ENCODE results near the gene IRX4. TPM values are rescaled to one million over a fixed set of nuclear protein-coding genes. Genes with fewer than 3 reads are reported as not detected.

Gene IRX4
- total RNA-seq, 1 donor from 2014 or later = 0.68 TPM

GRCh38 chr5:1897386-1897785, 14.7 kb upstream of the IRX4 start:
- Mint-ChIP-seq H3K36me3 (ENCODE audit: low read depth, unreplicated experiment) (peaks cover 2% of the 10 kb centered on the region), H3K27me3 (ENCODE audit: low read depth, unreplicated experiment) (peaks cover 74% of the 10 kb centered on the region), H3K4me1 (ENCODE audit: low read depth, unreplicated experiment) (no peaks in the 10 kb centered on the region), H3K9me3 (ENCODE audit: unreplicated experiment) (peaks cover 14% of the 10 kb centered on the region), H3K27ac (ENCODE audit: unreplicated experiment) (no peak overlapping the region), H3K4me3 (ENCODE audit: unreplicated experiment) (no peak overlapping the region)
- TF ChIP-seq EZH2 (IDR thresholded peaks at IDR 0.05; ENCODE audit: insufficient read depth, low read length) (no peak), CTCF (IDR thresholded peaks at IDR 0.05; ENCODE audit: insufficient read depth, low read depth, low read length) (no peak)
- Histone ChIP-seq H3K9me3 (ENCODE audit: insufficient read depth, low read depth, low read length) (no peaks in the 10 kb centered on the region), H3K4me3 (ENCODE audit: insufficient read depth, low read depth, low read length) (no peak overlapping the region), H3K27me3 (ENCODE audit: insufficient read depth, low read length) (no peaks in the 10 kb centered on the region), H3K9ac (ENCODE audit: low read length) (no peak overlapping the region), H2AFZ (ENCODE audit: low read depth, low read length) (no peak overlapping the region), H3K79me2 (ENCODE audit: insufficient read depth, low read length) (no peaks in the 10 kb centered on the region), H4K20me1 (ENCODE audit: insufficient read depth, low read length) (no peaks in the 10 kb centered on the region), H3K4me1 (ENCODE audit: insufficient read depth, low read length) (no peaks in the 10 kb centered on the region), H3K36me3 (ENCODE audit: insufficient read depth, low read length) (no peaks in the 10 kb centered on the region), H3K27ac (ENCODE audit: low read depth, low read length) (no peak overlapping the region), H3K4me2 (ENCODE audit: low read length) (no peak overlapping the region)
- no peak for DNase-seq (ENCODE audit: low read depth)
- no peak for FAIRE-seq

DNA sequence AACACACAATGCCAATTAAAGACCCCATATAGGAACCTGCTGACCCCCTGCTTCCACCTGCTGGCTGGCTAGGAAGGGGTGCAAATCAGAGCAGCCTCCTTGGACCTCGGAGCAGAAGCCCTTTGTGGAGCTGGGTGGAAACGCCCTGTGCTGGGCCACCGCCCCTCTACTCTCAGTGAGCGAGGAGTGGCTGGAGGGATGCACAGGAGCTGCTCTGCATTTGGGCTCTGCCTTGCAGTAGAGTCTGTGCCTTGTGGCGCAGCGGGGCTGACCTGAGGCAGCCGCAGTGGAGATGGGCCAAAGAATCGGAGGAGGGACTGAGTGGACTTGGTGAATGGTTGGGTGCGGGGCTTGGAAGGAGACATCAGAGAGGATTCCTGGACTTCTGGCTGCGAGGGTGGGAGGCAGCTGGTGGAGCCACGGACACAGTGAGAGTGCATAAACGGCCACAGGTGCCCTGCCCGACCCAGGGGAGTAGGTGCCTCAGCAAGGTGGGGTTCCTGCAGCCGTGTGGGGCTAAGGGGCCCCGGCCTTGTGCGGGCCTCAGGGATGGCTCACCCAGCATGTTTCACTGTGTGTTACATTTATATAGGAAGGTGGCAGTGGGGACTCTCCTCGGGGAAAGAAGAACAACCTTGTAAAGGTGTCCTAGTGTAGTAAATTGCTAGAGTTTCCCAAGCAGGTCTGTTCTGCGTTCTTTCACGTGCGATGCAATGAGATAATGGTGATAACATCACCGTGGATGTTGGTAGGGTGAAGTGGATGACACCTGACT, 14.1 kb upstream of the IRX4 start:
- Histone ChIP-seq H3K4me2 (ENCODE audit: low read length) (no peak overlapping the region), H3K36me3 (ENCODE audit: insufficient read depth, low read length) (no peaks in the 10 kb centered on the region), H3K4me3 (ENCODE audit: insufficient read depth, low read depth, low read length) (no peak overlapping the region), H3K9ac (ENCODE audit: low read length) (no peak overlapping the region), H3K79me2 (ENCODE audit: insufficient read depth, low read length) (no peaks in the 10 kb centered on the region), H3K27ac (ENCODE audit: low read depth, low read length) (no peak overlapping the region), H2AFZ (ENCODE audit: low read depth, low read length) (no peak overlapping the region), H3K4me1 (ENCODE audit: insufficient read depth, low read length) (no peaks in the 10 kb centered on the region), H3K9me3 (ENCODE audit: insufficient read depth, low read depth, low read length) (no peaks in the 10 kb centered on the region), H4K20me1 (ENCODE audit: insufficient read depth, low read length) (no peaks in the 10 kb centered on the region), H3K27me3 (ENCODE audit: insufficient read depth, low read length) (no peaks in the 10 kb centered on the region)
- no peak for DNase-seq (ENCODE audit: low read depth)
- Mint-ChIP-seq H3K4me3 (ENCODE audit: unreplicated experiment) (no peak overlapping the region), H3K27ac (ENCODE audit: unreplicated experiment) (no peak overlapping the region), H3K27me3 (ENCODE audit: low read depth, unreplicated experiment) (peaks cover 77% of the 10 kb centered on the region), H3K9me3 (ENCODE audit: unreplicated experiment) (peaks cover 9% of the 10 kb centered on the region), H3K4me1 (ENCODE audit: low read depth, unreplicated experiment) (no peaks in the 10 kb centered on the region), H3K36me3 (ENCODE audit: low read depth, unreplicated experiment) (peaks cover 2% of the 10 kb centered on the region)
- no peak for FAIRE-seq
- TF ChIP-seq EZH2 (IDR thresholded peaks at IDR 0.05; ENCODE audit: insufficient read depth, low read length) (no peak), CTCF (IDR thresholded peaks at IDR 0.05; ENCODE audit: insufficient read depth, low read depth, low read length) (no peak)

- no peaks in the 10 kb centered on the region for H3K79me2 ChIP-seq (ENCODE audit: insufficient read depth, low read length)
- Mint-ChIP-seq H3K4me1 (ENCODE audit: low read depth, unreplicated experiment) (no peaks in the 10 kb centered on the region), H3K27me3 (ENCODE audit: low read depth, unreplicated experiment) (peaks cover 78% of the 10 kb centered on the region), H3K4me3 (ENCODE audit: unreplicated experiment) (no peak overlapping the region), H3K27ac (ENCODE audit: unreplicated experiment) (no peak overlapping the region), H3K36me3 (ENCODE audit: low read depth, unreplicated experiment) (peaks cover 2% of the 10 kb centered on the region), H3K9me3 (ENCODE audit: unreplicated experiment) (peaks cover 8% of the 10 kb centered on the region)
- no peak for TF ChIP-seq CTCF (IDR thresholded peaks at IDR 0.05; ENCODE audit: insufficient read depth, low read depth, low read length)
- no peak for TF ChIP-seq EZH2 (IDR thresholded peaks at IDR 0.05; ENCODE audit: insufficient read depth, low read length)
- H3K9ac ChIP-seq (ENCODE audit: low read length) = no peak overlapping the region
- DNase-seq (ENCODE audit: low read depth) (no peak), FAIRE-seq (no peak)
- H3K4me2 ChIP-seq (ENCODE audit: low read length) = no peak overlapping the region
- no peak overlapping the region for H3K4me3 ChIP-seq (ENCODE audit: insufficient read depth, low read depth, low read length)
- H3K27me3 ChIP-seq (ENCODE audit: insufficient read depth, low read length) = no peaks in the 10 kb centered on the region
- no peak overlapping the region for H2AFZ ChIP-seq (ENCODE audit: low read depth, low read length)
- H4K20me1 ChIP-seq (ENCODE audit: insufficient read depth, low read length) = no peaks in the 10 kb centered on the region
- no peak overlapping the region for H3K27ac ChIP-seq (ENCODE audit: low read depth, low read length)
- H3K9me3 ChIP-seq (ENCODE audit: insufficient read depth, low read depth, low read length) = no peaks in the 10 kb centered on the region
- no peaks in the 10 kb centered on the region for H3K36me3 ChIP-seq (ENCODE audit: insufficient read depth, low read length)
- no peaks in the 10 kb centered on the region for H3K4me1 ChIP-seq (ENCODE audit: insufficient read depth, low read length)
Measured at GRCh38 chr5:1895739-1896420, 13.2 kb upstream of the IRX4 start.
